C1 segment of cervical spinal cord (tissue), 14 donors: ENCODE data around the gene ELP2.

Experiments used
- DNase-seq, 14 donors: peaks; one replicate each; lab custom pipeline; 2025; lab: John Stamatoyannopoulos, UW

Gene ELP2

GRCh38 chr18:36229188-36229587 is 99.5 kb downstream of the ELP2 start:
- no peak for DNase-seq
